ENCODE data around the gene DACH2.

The DACH2 gene

DNA sequence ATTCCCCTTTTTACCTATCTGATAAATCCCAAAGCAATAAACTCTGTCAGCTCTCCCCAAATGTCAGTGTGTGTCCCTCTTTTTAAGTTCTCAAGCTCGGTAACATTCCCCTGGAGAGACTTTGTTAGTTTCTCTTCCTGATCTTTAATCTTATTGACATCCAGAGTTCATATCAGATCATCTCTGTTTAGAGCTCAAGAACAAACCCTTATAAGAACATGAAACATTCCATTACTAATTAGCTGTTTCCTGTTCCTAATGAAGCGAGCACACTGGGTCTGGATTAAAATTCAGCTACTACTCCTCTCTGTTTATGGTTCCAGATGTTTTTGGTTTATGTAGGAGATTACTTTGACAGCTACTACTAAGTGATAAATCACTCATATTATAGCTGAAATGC is 681.5 kb downstream of the DACH2 start:
- no peak for DNase-seq

DNA sequence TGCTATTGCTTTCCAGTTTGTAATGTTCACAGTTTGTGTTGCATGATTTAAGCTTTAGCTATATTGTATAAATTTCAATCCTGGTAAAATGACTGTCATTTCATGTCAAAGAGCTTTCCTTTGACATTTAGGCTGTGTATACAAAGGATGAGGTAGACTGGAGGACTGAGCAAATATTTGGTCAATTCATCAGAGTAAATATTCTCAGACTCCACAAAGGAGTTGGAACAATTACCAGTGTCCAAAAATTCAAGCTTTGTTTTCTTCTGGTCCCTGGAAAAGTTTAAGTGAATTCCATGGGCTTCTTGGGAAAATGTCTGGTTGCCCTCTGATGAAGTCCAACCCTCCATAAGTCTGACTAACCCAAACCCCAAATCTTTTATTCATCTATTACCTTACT is 682.4 kb downstream of the DACH2 start:
- DNase-seq: no peak

DNA sequence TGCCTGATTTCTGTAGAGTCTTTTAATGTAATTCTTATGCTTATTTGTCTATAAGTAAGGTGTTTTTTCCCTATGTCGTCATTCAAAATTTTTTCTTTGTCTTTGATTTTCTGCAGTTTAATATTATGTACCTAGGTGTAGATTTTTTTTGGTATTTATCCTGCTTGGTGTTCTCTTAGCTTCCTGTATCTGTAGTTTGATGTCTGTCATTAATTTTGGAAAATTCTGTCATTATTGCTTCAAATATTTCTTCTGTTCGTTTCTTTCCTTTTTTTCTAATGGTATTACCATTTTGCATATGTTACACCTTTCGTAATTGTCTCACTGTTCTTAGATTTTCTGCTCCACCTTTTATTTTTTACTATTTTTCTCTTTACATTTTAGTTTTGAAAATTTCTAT is 696.9 kb downstream of the DACH2 start:
- no peak for DNase-seq

Measured in inflammatory macrophage treated with lipopolysaccharide for 4 hours (primary cell).